Activated CD4-positive, alpha-beta T cell treated with anti-CD3 and anti-CD28 coated beads, Interleukin-2, amount 10 ng/mL, durations not matched to agents 7 days and 5 days (primary cell): Measurements from ENCODE around the gene TAF13. TPM values are rescaled to one million over a fixed set of nuclear protein-coding genes. Genes with fewer than 3 reads are reported as not detected.
A peak's percentile ranks its signal among the peaks of the same experiment; 100 is the strongest.

Source experiments
- CTCF ChIA-PET: fragments of 350-600 bp; sonication (Branson Sonifier 250); formaldehyde crosslinking; loops from one replicate; lab custom pipeline; 2021; ENCODE audit warnings: antibody characterized with exemption; lab: Charles Lee
- POLR2A ChIA-PET: fragments of 350-600 bp; sonication (Branson Sonifier 250); formaldehyde crosslinking; loops from one replicate; lab custom pipeline; 2021; ENCODE audit warnings: antibody characterized with exemption; lab: Charles Lee
- DNase-seq: peaks from one replicate; pipeline ENCODE4 v3.0.0-alpha.2; 2020
- H3K27ac Mint-ChIP-seq: one replicate; pipeline ENCODE4 v1.8.0; 2021; ENCODE audit warnings: mild to moderate bottlenecking, moderate library complexity, mixed read lengths
- H3K27me3 Mint-ChIP-seq: one replicate; pipeline ENCODE4 v1.8.0; 2021; ENCODE audit warnings: mixed read lengths
- H3K36me3 Mint-ChIP-seq: one replicate; pipeline ENCODE4 v1.8.0; 2021; ENCODE audit warnings: low read depth, mixed read lengths
- H3K4me1 Mint-ChIP-seq: one replicate; pipeline ENCODE4 v1.8.0; 2021; ENCODE audit warnings: mixed read lengths
- H3K4me3 Mint-ChIP-seq: one replicate; pipeline ENCODE4 v1.8.0; 2021; ENCODE audit warnings: mild to moderate bottlenecking, moderate library complexity, mixed read lengths
- H3K9me3 Mint-ChIP-seq: one replicate; pipeline ENCODE4 v1.8.0; 2021; ENCODE audit warnings: mixed read lengths
- total RNA-seq, 2 experiments: library from RNA; stranded (reverse); gene quantifications; one replicate each; pipeline ENCODE4 v1.2.3, GENCODE V29; 2021

TAF13 gene
- total RNA-seq, 2 experiments from 2014 or later: 16.0 to 17.5 TPM

- ChIA-PET POLR2A (interaction anchor here (1.1 kb wide), 2 partner anchors 10 to 19 kb away, joined by 3 to 4 read pairs; partner anchors contain the start of gene TMEM167B), CTCF (interaction anchor here (0.6 to 6.1 kb wide), 2 partner anchors 9 to 13 kb away, joined by 3 to 77 read pairs; no protein-coding TSS in a partner anchor)
- DNase-seq: no peak
- H3K27ac Mint-ChIP-seq: no peak overlapping the region
- H3K9me3 Mint-ChIP-seq: no peaks in the 10 kb centered on the region
- peaks cover 20% of the 10 kb centered on the region for H3K27me3 Mint-ChIP-seq
- no peaks in the 10 kb centered on the region for H3K36me3 Mint-ChIP-seq
- H3K4me3 Mint-ChIP-seq: no peak overlapping the region
- peaks cover 30% of the 10 kb centered on the region for H3K4me1 Mint-ChIP-seq
Measured at GRCh38 chr1:109109906-109110305, 34.1 kb upstream of the TAF13 start.

- no peak overlapping the region for H3K27ac Mint-ChIP-seq
- H3K4me3 Mint-ChIP-seq: no peak overlapping the region
- POLR2A ChIA-PET: no interaction called here
- H3K27me3 Mint-ChIP-seq: peaks cover 13% of the 10 kb centered on the region
- CTCF ChIA-PET: interaction anchor here (0.5 to 6.1 kb wide), 2 partner anchors 7 to 439 kb away, joined by 4 to 77 read pairs; no protein-coding TSS in a partner anchor
- H3K9me3 Mint-ChIP-seq: no peaks in the 10 kb centered on the region
- peaks cover 13% of the 10 kb centered on the region for H3K4me1 Mint-ChIP-seq
- peaks cover 11% of the 10 kb centered on the region for H3K36me3 Mint-ChIP-seq
- no peak for DNase-seq
Measured at GRCh38 chr1:109107785-109108184, 32.0 kb upstream of the TAF13 start.

- H3K9me3 Mint-ChIP-seq: no peaks in the 10 kb centered on the region
- ChIA-PET CTCF (no interaction called here), POLR2A (no interaction called here)
- peaks cover 11% of the 10 kb centered on the region for H3K36me3 Mint-ChIP-seq
- H3K4me1 Mint-ChIP-seq: peaks cover 10% of the 10 kb centered on the region
- no peak for DNase-seq
- no peak overlapping the region for H3K27ac Mint-ChIP-seq
- no peak overlapping the region for H3K4me3 Mint-ChIP-seq
- H3K27me3 Mint-ChIP-seq: peaks cover 8% of the 10 kb centered on the region
Measured at GRCh38 chr1:109105881-109106280, 30.1 kb upstream of the TAF13 start.

GRCh38 chr1:109104364-109105151 is 28.8 kb upstream of the TAF13 start:
- Mint-ChIP-seq H3K4me1 (peaks cover 14% of the 10 kb centered on the region), H3K4me3 (no peak overlapping the region), H3K36me3 (peaks cover 14% of the 10 kb centered on the region), H3K9me3 (no peaks in the 10 kb centered on the region), H3K27me3 (no peaks in the 10 kb centered on the region), H3K27ac (no peak overlapping the region)
- no peak for DNase-seq
- ChIA-PET POLR2A (no interaction called here), CTCF (interaction anchor here (0.8 kb wide), 2 partner anchors 8 to 428 kb away, joined by 3 to 4 read pairs; a partner anchor contains a TSS)

- Mint-ChIP-seq H3K27me3 (no peaks in the 10 kb centered on the region), H3K27ac (peak overlapping the region; percentile 99), H3K4me1 (peaks cover 14% of the 10 kb centered on the region), H3K9me3 (no peaks in the 10 kb centered on the region), H3K4me3 (peak overlapping the region; percentile 100), H3K36me3 (peaks cover 19% of the 10 kb centered on the region)
- peak; percentile 98 for DNase-seq
- ChIA-PET CTCF (interaction anchor here (0.5 to 5.7 kb wide), 48 partner anchors 8 to 692 kb away, joined by 3 to 77 read pairs (median 4); partner anchors contain the start of genes ELAPOR1, GSTM3, TAF13 and TMEM167B), POLR2A (interaction anchor here (0.6 to 1.4 kb wide), 6 partner anchors 10 to 60 kb away, joined by 3 to 8 read pairs (median 4); partner anchors contain the start of genes TAF13, TMEM167B and WDR47)
Measured at GRCh38 chr1:109099938-109100773, 24.4 kb upstream of the TAF13 start.

- Mint-ChIP-seq H3K4me1 (peaks cover 31% of the 10 kb centered on the region), H3K27ac (no peak overlapping the region), H3K27me3 (no peaks in the 10 kb centered on the region), H3K4me3 (no peak overlapping the region), H3K9me3 (no peaks in the 10 kb centered on the region), H3K36me3 (peaks cover 34% of the 10 kb centered on the region)
- ChIA-PET POLR2A (no interaction called here), CTCF (interaction anchor here (1.1 kb wide), 1 partner anchor 16 kb away, joined by 5 read pairs; a partner anchor contains a TSS)
- no peak for DNase-seq
Measured at GRCh38 chr1:109096120-109096519, 20.3 kb upstream of the TAF13 start.

GRCh38 chr1:109095631-109096030 is 19.8 kb upstream of the TAF13 start:
- ChIA-PET POLR2A (no interaction called here), CTCF (interaction anchor here (1.1 kb wide), 1 partner anchor 17 kb away, joined by 5 read pairs; a partner anchor contains a TSS)
- H3K27me3 Mint-ChIP-seq: no peaks in the 10 kb centered on the region
- no peak overlapping the region for H3K27ac Mint-ChIP-seq
- no peak for DNase-seq
- no peaks in the 10 kb centered on the region for H3K9me3 Mint-ChIP-seq
- peaks cover 31% of the 10 kb centered on the region for H3K4me1 Mint-ChIP-seq
- no peak overlapping the region for H3K4me3 Mint-ChIP-seq
- H3K36me3 Mint-ChIP-seq: peaks cover 34% of the 10 kb centered on the region

GRCh38 chr1:109094871-109095270 is 19.1 kb upstream of the TAF13 start:
- peaks cover 34% of the 10 kb centered on the region for H3K36me3 Mint-ChIP-seq
- peaks cover 34% of the 10 kb centered on the region for H3K4me1 Mint-ChIP-seq
- CTCF ChIA-PET: no interaction called here
- H3K27me3 Mint-ChIP-seq: no peaks in the 10 kb centered on the region
- no peak overlapping the region for H3K27ac Mint-ChIP-seq
- no peaks in the 10 kb centered on the region for H3K9me3 Mint-ChIP-seq
- POLR2A ChIA-PET: no interaction called here
- no peak overlapping the region for H3K4me3 Mint-ChIP-seq
- no peak for DNase-seq

GRCh38 chr1:109094377-109094803 is 18.6 kb upstream of the TAF13 start:
- ChIA-PET CTCF (no interaction called here), POLR2A (no interaction called here)
- H3K9me3 Mint-ChIP-seq: no peaks in the 10 kb centered on the region
- no peak for DNase-seq
- H3K36me3 Mint-ChIP-seq: peaks cover 34% of the 10 kb centered on the region
- no peaks in the 10 kb centered on the region for H3K27me3 Mint-ChIP-seq
- no peak overlapping the region for H3K4me3 Mint-ChIP-seq
- peaks cover 35% of the 10 kb centered on the region for H3K4me1 Mint-ChIP-seq
- H3K27ac Mint-ChIP-seq: no peak overlapping the region

- Mint-ChIP-seq H3K9me3 (no peaks in the 10 kb centered on the region), H3K36me3 (peaks cover 34% of the 10 kb centered on the region), H3K4me1 (peaks cover 40% of the 10 kb centered on the region), H3K4me3 (peak overlapping the region; percentile 80), H3K27me3 (no peaks in the 10 kb centered on the region), H3K27ac (peak overlapping the region; percentile 97)
- no peak for DNase-seq
- ChIA-PET CTCF (interaction anchor here (0.8 to 1.7 kb wide), 6 partner anchors 8 to 43 kb away, joined by 3 to 21 read pairs (median 4); partner anchors contain the start of gene TAF13), POLR2A (no interaction called here)
Measured at GRCh38 chr1:109091839-109092193, 16.0 kb upstream of the TAF13 start.

- Mint-ChIP-seq H3K27ac (peak overlapping the region; percentile 97), H3K9me3 (no peaks in the 10 kb centered on the region), H3K36me3 (peaks cover 34% of the 10 kb centered on the region), H3K27me3 (no peaks in the 10 kb centered on the region), H3K4me1 (peaks cover 40% of the 10 kb centered on the region), H3K4me3 (peak overlapping the region; percentile 80)
- DNase-seq: no peak
- ChIA-PET POLR2A (interaction anchor here (0.6 to 1.6 kb wide), 2 partner anchors 9 to 19 kb away, joined by 3 to 8 read pairs; no protein-coding TSS in a partner anchor), CTCF (interaction anchor here (0.8 to 1.7 kb wide), 8 partner anchors 8 to 102 kb away, joined by 3 to 21 read pairs (median 4); partner anchors contain the start of gene TAF13)
Measured at GRCh38 chr1:109091078-109091838, 15.5 kb upstream of the TAF13 start.
